Endometrial microvascular endothelial cells (primary cell): ENCODE measurements around the gene PPRC1. TPM values are rescaled to one million over a fixed set of nuclear protein-coding genes. Genes with fewer than 3 reads are reported as not detected.

Experiments used
- in situ Hi-C: cut with HindIII; loops from 2 replicates; pipeline ENCODE4 v1.10.0; 2017; ENCODE audit warnings: low sequenced_read_pairs, low pct_unique_long_range_greater_than_20kb; ENCODE audit errors: inconsistent ontology term
- total RNA-seq: library from RNA; depleted of rRNA; stranded (reverse); fragments of >200 nt; gene quantifications from one replicate; pipeline ENCODE4 v1.2.3, GENCODE V29; 2015; ENCODE audit errors: inconsistent ontology term

PPRC1 gene
- total RNA-seq, 1 donor from 2014 or later = 21.6 TPM

- in situ Hi-C loops = no loop called here
Observed at GRCh38 chr10:102115775-102116174, 17.1 kb upstream of the PPRC1 start.

DNA sequence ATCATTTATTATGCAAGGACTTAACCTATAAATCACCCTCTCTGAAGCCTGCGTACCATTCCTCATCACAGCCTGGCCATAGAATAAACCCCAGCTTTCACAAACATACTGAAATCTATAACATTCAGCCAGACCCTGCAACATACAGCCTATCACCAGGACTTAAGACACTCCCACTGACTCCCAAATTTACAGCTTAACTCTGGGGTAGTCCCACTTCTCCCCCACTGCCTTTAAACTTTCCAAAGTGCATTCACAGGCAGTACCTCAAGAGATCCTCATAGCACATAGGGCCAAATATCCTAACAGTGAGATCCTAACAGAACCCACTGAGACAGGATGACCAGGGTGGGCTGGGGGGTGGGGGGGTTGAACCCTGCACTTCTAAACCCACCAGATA is 16.2 kb upstream of the PPRC1 start:
- in situ Hi-C loops = no loop called here

DNA sequence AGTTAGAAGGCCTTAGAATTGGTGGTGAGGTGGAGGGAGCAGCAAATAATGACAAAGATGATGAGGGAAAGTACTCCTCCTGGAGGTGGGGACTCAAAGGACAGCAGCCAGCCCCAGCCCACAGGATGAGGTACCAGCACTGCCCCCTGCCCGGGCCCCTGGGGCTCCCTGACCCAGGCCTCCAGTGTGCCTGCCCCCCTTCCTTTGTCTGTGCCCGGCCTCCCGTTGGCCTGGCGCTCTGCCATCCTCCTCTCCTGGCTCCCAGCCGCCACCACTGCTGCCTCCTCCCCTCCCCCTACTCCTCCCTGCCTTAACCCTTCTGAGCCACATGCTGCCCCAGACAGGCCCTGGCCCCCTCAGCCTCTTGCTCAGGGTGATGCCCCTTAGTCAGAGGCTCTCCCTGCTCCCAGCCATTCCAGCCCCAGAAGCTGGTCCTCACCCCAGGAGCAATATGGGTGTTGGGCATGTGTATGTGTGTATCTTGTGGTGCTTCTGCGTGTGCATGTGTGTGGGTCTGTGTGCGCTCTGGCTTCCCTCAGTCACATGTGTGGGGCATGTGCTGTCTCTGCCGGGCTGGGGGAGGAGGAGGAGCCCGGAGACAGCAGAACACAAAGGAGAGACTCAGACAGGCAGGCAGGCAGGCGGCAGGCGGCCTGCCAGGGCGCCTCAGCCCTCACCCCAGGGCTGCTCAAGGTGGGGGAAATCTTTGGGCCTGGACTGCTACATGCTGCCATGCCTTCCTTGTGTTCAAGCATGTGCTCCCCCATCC is 15.3 kb upstream of the PPRC1 start:
- in situ Hi-C loops = no loop called here

DNA sequence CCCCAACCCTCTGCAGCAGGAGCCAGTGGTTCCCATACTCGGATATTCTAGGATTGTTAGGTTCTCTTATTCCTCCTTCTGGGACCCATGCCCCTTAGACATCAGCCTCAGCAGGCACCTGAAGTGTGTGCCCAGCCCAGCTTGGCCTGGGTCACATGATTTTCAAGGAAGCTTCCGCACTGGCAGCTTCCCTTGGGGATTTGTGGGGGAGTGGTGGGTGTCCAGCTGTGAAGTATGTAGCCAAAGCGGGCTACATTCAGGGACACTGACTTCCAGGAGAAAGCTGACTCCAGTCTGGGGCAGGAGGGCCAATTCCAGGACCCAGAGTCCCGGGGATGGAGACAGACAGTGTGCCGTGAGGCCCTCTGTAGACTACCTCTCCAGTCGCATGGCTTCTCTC is 14.0 kb upstream of the PPRC1 start:
- in situ Hi-C loops = no loop called here

DNA sequence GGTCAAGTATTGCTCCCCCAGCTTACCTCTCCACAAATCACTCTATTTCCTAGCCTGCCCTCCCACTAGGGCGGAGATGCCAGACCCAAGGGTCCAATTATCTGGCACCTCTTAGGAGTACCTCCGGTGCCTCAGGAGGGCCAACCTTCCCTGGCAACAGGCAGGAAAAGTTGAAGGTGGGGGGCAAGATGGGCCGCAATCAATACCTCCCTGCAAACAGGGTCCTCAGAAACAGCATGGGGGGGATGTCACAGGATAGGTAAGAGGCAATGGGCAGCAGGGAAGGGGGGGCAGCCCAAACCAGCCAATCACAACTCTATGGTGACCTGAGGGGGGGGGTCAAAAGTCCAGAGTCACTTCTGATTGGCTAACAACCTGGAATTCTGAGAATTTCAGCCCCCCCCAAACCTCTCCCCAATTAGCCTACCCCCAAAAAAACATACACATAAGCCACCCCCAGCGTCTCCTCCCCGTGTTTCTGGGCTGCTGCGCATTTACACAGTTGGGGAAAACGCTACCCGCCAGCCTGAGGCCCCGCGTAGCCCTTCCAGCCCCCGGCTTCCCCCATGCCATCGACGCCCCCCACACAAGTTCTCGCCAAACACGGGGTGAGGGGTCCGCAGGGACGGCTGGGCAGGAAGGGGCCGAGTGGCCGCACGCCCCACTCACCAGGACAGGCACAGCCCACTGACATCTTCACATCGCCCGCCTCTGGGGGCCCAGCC is 13.3 kb upstream of the PPRC1 start:
- in situ Hi-C loops = no loop called here

DNA sequence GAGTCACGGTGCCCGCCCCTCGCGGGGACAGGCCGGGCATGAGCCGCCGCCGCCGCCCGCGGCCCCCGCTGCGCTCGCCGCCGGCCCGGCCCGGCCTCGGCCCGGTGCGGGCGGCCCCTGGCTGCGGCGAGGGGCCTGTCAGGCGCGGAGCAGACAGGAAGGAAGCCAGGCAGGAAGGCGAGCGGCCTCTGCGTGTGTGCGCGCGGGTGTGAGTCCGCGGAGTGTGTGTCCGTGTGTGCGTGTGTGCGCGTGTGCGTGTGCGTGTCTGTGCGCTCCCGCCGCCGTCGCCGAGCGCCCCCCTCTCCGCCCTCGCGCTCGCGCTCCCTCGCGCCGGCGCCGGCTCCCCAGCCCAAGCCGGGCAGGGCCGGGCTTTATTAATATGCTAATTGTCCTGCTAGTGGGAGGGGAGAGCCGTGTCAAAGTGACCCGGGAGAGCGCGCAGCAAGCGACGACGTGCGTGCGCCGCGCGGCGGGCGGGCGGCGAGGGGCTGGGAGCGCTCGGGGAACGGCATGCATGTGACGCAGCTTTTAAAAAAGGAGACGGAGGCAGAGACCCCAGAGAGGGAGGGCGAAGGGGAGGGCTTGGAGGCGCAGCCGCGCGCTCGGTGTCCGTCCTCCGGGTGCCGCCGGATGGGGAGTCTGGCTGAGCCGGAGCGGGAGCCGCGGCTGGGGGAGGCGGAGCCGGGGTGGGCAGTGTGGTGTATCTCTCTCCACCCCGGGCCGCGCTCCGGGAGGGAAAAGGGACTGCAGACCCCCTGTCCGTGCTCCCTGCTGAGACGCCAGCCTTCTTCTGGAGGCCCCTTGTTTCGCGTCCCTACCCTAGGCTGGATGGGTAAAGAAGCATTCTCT is 12.5 kb upstream of the PPRC1 start, which contains the start of gene LDB1:
Gene LDB1 (minus strand): TSS at position 227 of the 849 bp plus-strand sequence. CDS start 258 bp downstream, outside the sequence.
- in situ Hi-C loops = no loop called here

- in situ Hi-C loops = no loop called here
Observed at GRCh38 chr10:102120991-102121738, 11.7 kb upstream of the PPRC1 start.

GRCh38 chr10:102121739-102122372 is 11.0 kb upstream of the PPRC1 start:
- in situ Hi-C loops = no loop called here

DNA sequence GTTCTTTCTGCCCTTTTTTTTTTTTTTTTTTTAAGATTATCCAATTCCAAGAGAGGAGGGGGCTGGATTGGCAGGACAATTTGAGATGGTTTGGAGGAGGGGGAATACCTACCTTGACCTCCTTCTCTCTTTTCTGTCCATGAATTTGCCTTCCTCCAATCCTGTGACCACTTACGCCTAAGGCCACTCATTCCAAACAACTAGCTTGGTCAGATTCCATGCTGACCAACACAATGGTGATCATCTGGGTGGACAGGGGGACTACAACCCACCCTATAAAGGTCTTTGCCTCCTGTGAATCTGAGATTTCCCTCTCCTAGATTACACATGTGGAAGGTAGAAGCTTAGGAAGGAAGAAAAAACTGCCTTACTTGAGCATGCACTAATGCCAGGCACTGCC is 10.4 kb upstream of the PPRC1 start:
- in situ Hi-C loops = no loop called here

- in situ Hi-C loops = no loop called here
Observed at GRCh38 chr10:102123223-102123622, 9.6 kb upstream of the PPRC1 start.

- in situ Hi-C loops = no loop called here
Observed at GRCh38 chr10:102131286-102132170, 1.3 kb upstream of the PPRC1 start.

- in situ Hi-C loops = no loop called here
Observed at GRCh38 chr10:102132193-102132562, 662 bp upstream of the PPRC1 start.

DNA sequence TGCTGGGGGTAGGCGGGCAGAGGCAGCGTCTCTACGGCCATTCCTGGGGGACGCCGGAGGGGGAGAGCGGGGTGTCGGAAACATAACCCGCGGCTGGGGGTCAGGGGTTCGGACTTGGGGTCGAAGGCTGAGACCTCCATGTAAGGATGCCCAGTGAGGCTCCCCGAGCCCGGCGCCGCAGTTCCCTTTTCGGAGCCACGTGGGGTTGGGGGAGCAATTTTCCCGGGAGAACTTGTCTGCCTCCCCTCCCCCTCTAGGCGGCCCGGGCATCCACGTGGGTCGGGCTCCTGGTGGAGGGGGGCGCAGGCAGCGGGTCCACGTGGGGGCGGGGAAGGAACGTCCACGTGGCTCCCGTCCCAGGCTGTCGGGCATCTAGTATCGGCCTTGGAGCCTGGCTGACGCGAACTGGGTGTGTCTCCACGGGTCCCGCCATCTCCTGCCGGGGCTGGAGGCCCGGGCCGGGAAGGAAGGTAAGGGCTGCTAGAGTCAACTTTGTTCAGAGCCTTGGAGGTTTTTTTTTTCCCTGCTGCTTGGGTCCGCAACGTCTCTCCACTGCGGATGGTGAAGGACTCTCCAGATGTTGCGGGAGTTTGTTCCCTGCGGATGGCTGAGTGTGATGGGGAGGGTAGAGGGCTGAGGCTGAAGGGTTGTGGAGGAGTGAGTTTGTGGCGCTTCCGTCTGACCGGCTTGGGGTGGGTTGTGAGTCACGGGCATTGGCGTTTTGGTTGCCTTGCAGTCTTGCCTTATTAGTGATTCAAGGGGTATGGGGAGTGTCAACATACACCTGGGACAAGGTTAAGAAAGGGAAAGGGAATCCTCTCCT is 744 bp downstream of the PPRC1 start:
- in situ Hi-C loops = no loop called here

- in situ Hi-C loops = no loop called here
Observed at GRCh38 chr10:102134416-102134815, 1.6 kb downstream of the PPRC1 start.

DNA sequence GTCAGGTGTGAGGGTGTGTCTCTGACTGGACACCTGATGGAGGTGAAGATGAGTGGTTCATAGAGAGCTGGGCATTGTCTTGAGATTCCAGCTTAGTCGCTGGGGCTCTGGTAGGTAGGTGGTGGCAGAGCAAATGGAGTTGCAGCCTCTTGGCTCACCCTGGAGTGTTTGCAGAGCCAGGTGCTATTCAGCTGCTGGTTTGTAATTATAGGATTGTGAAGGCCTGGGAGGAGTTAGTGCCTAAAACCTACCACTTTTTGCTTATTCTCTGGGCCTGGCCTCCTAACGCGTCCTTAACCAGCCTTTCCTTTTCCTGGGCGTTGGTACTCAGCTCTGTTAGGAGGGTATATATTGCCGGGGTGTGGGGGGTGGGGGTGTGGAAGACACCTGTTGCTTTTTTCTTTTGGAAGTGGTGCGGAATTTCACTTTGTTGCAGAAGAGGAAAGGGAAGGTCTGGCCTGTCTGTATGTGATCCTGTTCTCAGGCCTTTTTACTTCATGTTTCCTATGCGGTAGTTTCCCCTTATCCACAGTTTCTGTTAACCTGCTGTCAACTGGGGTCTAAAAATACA is 3.2 kb downstream of the PPRC1 start:
- in situ Hi-C loops = no loop called here

DNA sequence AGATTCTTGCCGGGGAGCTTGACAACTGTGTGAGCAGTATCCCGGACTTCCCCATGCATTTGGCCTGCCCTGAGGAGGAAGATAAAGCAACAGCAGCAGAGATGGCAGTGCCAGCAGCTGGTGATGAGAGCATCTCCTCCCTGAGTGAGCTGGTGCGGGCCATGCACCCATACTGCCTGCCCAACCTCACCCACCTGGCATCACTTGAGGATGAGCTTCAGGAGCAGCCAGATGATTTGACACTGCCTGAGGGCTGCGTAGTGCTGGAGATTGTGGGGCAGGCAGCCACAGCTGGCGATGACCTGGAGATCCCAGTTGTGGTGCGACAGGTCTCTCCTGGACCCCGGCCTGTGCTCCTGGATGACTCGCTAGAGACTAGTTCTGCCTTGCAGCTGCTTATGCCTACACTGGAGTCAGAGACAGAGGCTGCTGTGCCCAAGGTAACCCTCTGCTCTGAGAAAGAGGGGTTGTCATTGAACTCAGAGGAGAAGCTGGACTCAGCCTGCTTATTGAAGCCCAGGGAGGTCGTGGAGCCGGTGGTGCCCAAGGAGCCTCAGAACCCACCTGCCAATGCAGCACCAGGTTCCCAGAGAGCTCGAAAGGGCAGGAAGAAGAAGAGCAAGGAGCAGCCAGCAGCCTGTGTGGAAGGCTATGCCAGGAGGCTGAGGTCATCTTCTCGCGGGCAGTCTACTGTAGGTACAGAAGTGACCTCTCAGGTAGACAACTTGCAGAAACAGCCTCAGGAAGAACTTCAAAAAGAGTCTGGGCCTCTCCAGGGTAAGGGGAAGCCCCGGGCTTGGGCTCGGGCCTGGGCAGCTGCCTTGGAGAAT is 6.7 kb downstream of the PPRC1 start:
- in situ Hi-C loops = no loop called here
